ENCODE results near the gene TMEM63B. TPM values are rescaled to one million over a fixed set of nuclear protein-coding genes. Genes with fewer than 3 reads are reported as not detected.

Gene TMEM63B
- total and polyA plus RNA-seq, 2 donors (not counting 1 experiment from before 2014, with no cell fraction given), result 15.4 to 19.1 TPM

GRCh38 chr6:44176762-44177509 is 49.6 kb downstream of the TMEM63B start:
- CTCF ChIA-PET, result interaction anchor here (0.7 to 2.8 kb wide), 6 partner anchors 8 to 402 kb away, joined by 3 to 13 read pairs (median 6); no protein-coding TSS in a partner anchor
- Histone ChIP-seq H3K36me3 (replicated peaks in 1 of 2; ENCODE audit: control extremely low read depth in 1 of 2, control insufficient read depth in 1 of 2, extremely low read depth in 1 of 2, insufficient read depth in 2 of 2, low read length in 1 of 2) (no peaks in the 10 kb centered on the region), H3K4me1 (ENCODE audit: control insufficient read depth in 2 of 2, insufficient read depth in 2 of 2, low read length in 2 of 2) (peaks cover 10 to 18% of the 10 kb centered on the region in 2 donors), H3K4me2 (replicated peaks; ENCODE audit: low read depth, low read length, poor library complexity, severe bottlenecking) (peak overlapping the region; percentile 69), H3K9ac (ENCODE audit: low read length) (peak overlapping the region; percentile 31), H3K27ac (ENCODE audit: low read length in 2 of 2) (no peak overlapping the region), H2AFZ (ENCODE audit: insufficient read depth, low read depth, low read length, poor library complexity, severe bottlenecking) (peak overlapping the region; percentile 50), H3K79me2 (ENCODE audit: control insufficient read depth, insufficient read depth, low read length) (no peaks in the 10 kb centered on the region), H3K9me3 (ENCODE audit: control extremely low read depth in 1 of 3, control insufficient read depth in 2 of 3, insufficient read depth in 1 of 3, low read length in 2 of 3) (peaks cover 0 to 3% (median 0%) of the 10 kb centered on the region in 3 donors), H3K4me3 (ENCODE audit: control extremely low read depth in 1 of 5, extremely low read depth in 1 of 5, insufficient read depth in 1 of 5, low read depth in 2 of 5, low read length in 4 of 5) (peak overlapping the region in 2 of 5 experiments; percentile 9 to 15), H3K27me3 (replicated peaks in 1 of 4; ENCODE audit: control extremely low read depth in 1 of 4, control insufficient read depth in 3 of 4, insufficient read depth in 4 of 4, low read length in 3 of 4) (peaks cover 0 to 15% (median under 1%) of the 10 kb centered on the region in 4 experiments), H4K20me1 (ENCODE audit: control insufficient read depth, insufficient read depth, low read length, poor library complexity, severe bottlenecking) (no peaks in the 10 kb centered on the region)
- peak; percentile 75 for DNase-seq
- peak; percentile 72 for ATAC-seq (ENCODE audit: low read depth)
- peak overlapping the region; percentile 60 for H3K4me3 Mint-ChIP-seq
- 12% methylated on average over 16 of the region's 24 CpGs for WGBS (ENCODE audit: insufficient coverage)
- POLR2A ChIA-PET, result interaction anchor here (1.3 kb wide), 1 partner anchor 87 kb away, joined by 3 read pairs; no protein-coding TSS in a partner anchor
- no peaks in the 10 kb centered on the region for H3K9me3 Mint-ChIP-seq (ENCODE audit: insufficient read depth)
- H3K27ac Mint-ChIP-seq, result no peak overlapping the region
- intact Hi-C loops (cut with micrococcal nuclease), result no loop called here
- peaks cover 16% of the 10 kb centered on the region for H3K4me1 Mint-ChIP-seq
- TF ChIP-seq, protein P1, sequence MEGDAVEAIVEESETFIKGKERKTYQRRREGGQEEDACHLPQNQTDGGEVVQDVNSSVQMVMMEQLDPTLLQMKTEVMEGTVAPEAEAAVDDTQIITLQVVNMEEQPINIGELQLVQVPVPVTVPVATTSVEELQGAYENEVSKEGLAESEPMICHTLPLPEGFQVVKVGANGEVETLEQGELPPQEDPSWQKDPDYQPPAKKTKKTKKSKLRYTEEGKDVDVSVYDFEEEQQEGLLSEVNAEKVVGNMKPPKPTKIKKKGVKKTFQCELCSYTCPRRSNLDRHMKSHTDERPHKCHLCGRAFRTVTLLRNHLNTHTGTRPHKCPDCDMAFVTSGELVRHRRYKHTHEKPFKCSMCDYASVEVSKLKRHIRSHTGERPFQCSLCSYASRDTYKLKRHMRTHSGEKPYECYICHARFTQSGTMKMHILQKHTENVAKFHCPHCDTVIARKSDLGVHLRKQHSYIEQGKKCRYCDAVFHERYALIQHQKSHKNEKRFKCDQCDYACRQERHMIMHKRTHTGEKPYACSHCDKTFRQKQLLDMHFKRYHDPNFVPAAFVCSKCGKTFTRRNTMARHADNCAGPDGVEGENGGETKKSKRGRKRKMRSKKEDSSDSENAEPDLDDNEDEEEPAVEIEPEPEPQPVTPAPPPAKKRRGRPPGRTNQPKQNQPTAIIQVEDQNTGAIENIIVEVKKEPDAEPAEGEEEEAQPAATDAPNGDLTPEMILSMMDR (IDR thresholded peaks at IDR 0.05), result no peak
- no peak for TF ChIP-seq EZH2 (IDR thresholded peaks at IDR 0.05; ENCODE audit: borderline replicate concordance, insufficient read depth, low read depth, low read length, poor library complexity, severe bottlenecking)
- peaks cover 9% of the 10 kb centered on the region for H3K27me3 Mint-ChIP-seq
